Left cardiac atrium (tissue), 4 donors: ENCODE measurements around the gene CHAD. TPM values are rescaled to one million over a fixed set of nuclear protein-coding genes. Genes with fewer than 3 reads are reported as not detected.

Experiments used
- ATAC-seq, 2 donors: fragments of 200-7000 bp; cut with Tn5 transposase; one replicate each; pipeline ENCODE4 v1.9.1; 2020; ENCODE audit warnings: mild to moderate bottlenecking in 2 of 2, moderate library complexity in 2 of 2
- DNase-seq: peaks from one replicate; pipeline ENCODE4 v3.0.0-alpha.2; 2020
- intact Hi-C, 2 donors: fragments of 100-400 bp; cut with DNase I; formaldehyde crosslinking; loops; one replicate each; pipeline versions ENCODE4 v1.14.1 to v1.15.1; 2022 to 2023
- total RNA-seq, 2 donors: library from RNA; stranded (reverse); fragmentation: NEBNext Ultra II Directional; extraction: Animal tissue kit (Norgen Biotek cat#: 25700); gene quantifications; one replicate each; pipeline ENCODE4 v1.2.1, GENCODE V29; 2021
- donor health status: DM: no; HTN: yes; CAD: no.
- donor health status: DM: no; HTN: yes; CAD: no; lungs with severe emphysema.
- donor health status: DM: yes; HTN: yes; CAD: no.
- donor health status: Dilated cardiomyopathy.

Gene CHAD
- total RNA-seq, 2 donors from 2014 or later: 0.37 to 1.1 TPM

- intact Hi-C loops: no loop called here
- no peak for ATAC-seq
Measured at GRCh38 chr17:50465635-50466034, 3.0 kb downstream of the CHAD start.

GRCh38 chr17:50465171-50465570, 3.5 kb downstream of the CHAD start:
- intact Hi-C loops: no loop called here
- DNase-seq (no peak), ATAC-seq (no peak)

More at GRCh38 chr17:50465635-50466034, 3.0 kb downstream of the CHAD start:
- DNase-seq: no peak

DNA sequence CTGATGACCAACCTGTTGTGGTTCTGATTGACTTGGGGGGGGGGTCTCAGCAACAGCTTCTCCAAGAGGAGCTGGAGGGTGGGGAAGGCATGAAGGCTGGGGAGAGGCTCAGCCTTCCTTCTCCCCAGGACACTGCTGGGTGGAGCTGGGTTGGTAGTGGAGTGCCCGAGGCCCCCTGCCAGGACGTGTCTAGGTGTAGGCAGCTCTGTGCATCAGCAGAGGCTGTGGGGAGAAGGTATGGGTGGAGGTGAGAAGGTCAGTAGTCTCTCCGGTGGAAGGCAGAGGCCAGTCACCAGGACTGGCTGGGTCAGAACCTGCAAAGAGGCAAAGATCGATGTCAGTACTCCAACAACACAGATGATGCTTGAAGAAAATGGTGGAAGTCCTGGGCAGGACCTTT, 3.9 kb downstream of the CHAD start:
- no peak for DNase-seq
- ATAC-seq: no peak
- intact Hi-C loops: no loop called here

- intact Hi-C loops: no loop called here
- DNase-seq: no peak
- no peak for ATAC-seq
Measured at GRCh38 chr17:50464121-50464520, 4.6 kb downstream of the CHAD start.

DNA sequence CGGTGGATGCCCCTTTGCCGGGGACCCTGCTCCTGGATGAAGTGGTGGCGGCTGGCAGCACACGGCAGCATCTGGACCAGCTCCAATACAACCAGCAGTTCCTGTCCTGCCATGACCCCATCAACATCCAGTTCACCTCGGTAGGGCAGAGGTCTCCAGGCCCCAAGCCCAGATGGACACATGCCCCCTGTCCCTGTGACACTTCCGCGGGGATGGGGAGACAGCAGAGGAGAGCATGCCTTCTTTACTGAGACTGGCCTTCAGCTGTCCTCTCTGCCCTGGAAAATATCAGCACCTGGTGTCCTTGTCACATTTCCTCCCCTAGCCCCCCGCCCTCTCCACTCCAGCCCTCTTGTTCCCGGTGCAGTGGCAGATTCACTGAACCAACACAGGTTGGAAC, 6.2 kb downstream of the CHAD start:
- peak in 1 of 2 donors; percentile 24 for ATAC-seq
- DNase-seq: no peak
- intact Hi-C loops: no loop called here

- intact Hi-C loops: no loop called here
- DNase-seq: no peak
- no peak for ATAC-seq
Measured at GRCh38 chr17:50461550-50462132, 7.0 kb downstream of the CHAD start.

DNA sequence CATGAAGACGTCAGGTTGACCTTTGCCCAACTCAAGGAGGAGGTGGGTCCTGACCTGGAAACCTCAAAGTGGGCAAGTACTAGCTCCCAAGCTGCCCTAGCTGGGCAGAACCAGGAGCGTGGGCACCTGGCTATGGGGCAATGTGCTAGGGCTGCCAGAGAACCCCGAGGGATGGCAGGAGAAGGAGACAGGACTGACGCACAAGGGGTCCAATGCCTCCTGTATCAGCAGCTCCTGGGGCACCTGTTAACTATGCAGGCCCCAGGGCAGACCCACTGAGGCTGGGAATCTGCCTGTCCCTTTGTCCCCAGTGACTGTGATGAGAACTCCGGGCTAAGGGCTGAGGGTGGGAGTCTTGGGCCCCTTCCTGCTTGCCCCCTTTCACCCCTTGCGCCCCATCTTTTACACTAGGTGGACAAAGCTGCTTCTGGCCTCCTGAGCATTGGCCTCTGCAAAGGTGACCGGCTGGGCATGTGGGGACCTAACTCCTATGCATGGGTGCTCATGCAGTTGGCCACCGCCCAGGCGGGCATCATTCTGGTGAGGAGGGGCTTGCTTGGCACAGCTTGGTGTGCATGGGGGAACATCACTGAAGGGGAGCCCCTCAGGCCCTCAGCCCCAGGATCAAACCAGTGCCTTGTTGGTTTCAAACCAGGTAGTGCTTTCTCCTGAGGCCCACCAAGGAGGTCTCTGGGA, 7.7 kb downstream of the CHAD start:
- intact Hi-C loops: no loop called here
- DNase-seq (no peak), ATAC-seq (no peak)

DNA sequence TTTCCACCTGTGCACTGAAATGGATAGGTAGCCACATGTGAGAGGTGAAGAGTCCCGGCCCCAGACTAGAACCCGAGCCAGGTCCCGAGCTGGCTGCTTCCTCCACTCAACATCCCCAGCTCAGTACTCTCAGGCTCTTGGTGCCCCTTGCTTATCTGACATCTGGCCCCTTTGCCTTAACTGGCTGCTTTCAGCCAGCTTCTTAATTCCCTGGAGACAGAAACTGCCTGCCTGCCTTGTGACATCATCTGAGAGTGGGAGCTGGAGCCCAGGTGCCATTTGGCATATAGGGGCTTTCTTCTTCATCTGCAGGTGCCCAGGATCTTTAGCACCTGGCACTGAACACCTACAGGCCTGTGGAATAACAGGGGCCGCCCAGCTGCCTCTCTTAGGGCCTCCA, 8.9 kb downstream of the CHAD start:
- DNase-seq: no peak
- no peak for ATAC-seq
- intact Hi-C loops: no loop called here

DNA sequence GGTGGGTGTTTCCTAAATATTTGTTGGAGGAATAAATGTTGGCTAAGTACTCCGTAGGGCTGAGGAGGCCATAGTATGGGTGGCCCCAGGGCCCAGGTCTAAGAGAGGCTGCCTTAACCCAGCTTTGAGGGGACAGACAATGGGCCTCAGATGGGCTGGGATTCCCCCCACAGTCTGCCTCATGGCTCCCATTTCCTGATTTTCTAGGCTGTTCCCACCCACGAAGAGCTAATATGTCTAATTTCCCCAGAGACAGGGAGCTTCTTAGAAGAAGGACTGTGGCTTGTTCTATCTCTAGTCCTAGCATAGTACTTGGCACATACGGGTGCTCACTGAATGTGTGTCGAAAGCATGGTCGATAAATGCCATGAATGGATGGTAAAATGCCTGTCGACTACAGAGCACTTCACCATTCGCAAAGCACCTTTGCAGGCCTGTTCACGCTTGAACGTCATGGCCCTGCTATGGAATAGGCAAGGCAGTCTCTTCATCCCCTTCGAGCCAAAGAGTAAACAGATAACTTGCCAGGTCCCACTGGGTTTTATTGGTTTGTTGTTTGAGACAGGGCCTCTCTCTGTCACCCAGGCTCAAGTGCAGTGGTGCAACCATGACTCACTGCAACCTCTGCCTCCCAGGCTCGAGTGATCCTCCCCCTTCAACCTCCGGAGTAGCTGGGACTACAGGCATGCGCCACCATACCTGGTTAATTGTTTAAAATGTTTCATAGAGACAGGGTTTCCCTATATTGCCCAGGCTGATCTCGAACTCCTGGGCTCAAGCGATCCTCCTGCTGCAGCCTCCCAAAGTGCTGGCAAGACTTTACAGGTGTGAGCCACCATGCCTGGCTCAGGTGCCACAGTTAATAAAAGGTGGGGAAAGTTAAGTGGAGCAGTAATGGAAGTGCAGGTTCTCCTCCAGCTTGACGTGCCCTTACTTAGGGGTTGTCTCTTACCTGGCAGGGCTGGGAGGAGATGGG, 9.7 kb downstream of the CHAD start:
- ATAC-seq: peak; percentile 31 to 42
- intact Hi-C loops: no loop called here

DNA sequence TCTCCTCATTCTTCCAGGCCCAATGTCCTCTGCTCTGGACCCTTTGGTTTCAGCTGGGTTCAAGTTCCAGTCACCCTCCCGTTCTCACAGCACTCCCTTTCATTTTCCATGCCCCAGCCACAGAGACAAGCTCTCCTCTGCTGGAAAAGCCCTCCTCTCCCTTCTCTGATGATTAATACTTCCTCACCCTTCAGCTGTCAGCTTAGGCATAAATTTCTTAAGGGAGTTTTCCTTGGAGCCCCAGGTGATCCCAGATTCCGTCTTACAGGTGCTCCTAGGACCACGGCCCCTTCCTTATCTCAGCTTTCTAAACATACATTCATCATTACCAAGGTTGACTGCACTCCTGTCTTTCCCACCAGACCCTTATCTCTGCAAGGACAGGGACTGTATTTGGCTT, 10.4 kb downstream of the CHAD start:
- no peak for ATAC-seq
- intact Hi-C loops: no loop called here
- no peak for DNase-seq

More for the DNA sequence above, 9.7 kb downstream of the CHAD start:
- DNase-seq: no peak

DNA sequence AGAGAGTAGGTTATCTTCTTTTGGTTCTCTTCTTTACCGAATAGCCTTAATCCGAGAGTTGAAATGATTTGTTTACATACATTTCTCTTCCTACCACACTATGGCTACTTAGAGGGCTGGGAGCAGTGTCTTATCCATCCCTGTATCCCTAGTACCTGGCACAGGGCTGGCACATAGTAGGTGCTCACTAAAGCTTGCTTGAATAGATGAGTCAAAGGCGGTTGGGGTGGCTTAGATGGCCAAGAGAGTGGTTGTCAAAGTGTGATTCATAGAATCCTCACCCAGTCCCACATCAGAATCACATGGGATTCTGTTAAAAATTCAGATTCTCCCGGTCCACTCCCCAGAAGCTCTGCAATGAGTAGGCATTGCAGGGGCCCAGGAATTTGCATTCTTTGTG, 11.1 kb downstream of the CHAD start:
- DNase-seq (no peak), ATAC-seq (no peak)
- intact Hi-C loops: no loop called here

DNA sequence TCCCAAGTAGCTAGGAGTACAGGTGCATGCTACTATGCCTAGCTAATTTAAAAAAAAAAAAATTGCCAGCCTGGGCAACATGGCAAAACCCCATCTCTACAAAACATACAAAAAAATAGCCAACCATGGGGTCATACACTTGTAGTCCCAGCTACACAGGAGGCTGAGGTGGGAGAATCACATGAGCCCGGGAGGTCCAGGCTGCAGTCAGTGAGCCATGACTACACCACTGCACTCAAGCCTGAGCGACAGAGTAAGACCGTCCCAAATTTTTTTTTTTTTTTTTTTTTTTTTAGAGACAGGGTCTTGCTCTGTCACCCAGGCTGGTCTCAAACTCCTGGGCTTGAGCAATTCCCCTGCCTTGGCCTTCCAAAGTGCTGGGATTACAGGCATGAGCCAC, 14.8 kb downstream of the CHAD start:
- intact Hi-C loops: no loop called here
- no peak for DNase-seq
- ATAC-seq: no peak

DNA sequence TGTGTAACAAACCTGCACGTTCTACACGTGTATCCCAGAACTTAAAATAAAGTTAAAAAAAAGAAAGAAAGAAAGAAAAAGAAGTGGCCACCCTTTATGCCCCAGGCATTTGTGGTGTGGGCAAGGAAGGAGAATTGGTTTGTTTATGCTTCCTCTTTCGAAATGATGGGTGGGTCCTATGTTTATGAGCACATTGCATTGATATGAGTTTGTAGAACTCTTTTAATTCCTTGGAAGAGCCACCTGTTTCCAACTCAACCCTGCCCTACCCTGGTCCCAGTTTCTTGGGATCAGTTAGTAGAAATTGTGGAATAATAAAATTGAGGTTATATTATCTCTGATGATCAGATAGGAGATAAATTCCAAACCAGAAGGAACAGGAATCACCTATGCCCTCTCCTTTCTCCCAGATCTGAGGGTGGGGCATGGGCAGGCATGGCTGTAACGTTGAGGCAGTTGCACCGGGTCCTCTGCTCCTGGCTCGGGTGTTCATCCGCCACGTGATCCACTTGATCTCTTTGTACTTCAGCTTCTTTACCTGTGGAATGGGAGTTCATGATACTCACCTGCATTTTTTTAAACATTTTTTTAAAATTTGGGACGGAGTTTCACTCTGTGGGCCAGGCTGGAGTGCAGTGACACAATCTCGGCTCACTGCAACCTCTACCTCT, 15.9 kb downstream of the CHAD start:
- no peak for DNase-seq
- ATAC-seq: peak in 1 of 2 donors; percentile 36

DNA sequence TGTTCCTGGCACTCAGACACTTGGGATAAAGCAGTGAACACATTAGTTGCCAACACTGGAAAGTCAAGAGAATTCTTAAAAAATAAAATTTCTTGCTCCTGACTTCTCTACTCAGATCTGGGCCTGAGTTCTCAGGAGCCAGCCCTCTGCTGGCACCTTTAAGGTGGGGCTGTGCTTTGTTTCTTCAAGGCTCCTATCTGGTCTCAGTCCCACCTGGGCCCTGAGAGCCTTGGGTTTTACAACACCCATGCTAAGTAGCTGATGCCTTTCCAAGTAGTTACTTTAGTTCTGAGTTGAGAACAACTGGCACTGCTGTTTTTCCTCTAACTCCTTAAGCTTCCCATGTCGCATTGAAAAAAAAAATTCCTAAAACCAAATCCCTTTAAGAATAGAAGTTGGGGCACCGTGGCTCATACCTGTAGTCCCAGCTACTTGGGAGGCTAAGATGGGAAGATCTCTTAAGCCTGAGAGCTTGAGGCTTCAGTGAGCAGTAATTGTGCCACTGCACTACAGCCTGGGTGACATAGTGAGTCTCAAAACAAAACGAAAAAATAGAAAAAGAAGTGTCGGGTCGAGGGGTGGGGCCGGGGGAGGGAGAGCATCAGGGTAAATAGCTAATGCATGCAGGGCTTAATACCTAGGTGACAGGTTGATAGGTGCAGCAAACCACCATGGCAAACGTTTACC, 16.6 kb downstream of the CHAD start:
- no peak for DNase-seq
- ATAC-seq: no peak
- intact Hi-C loops: no loop called here

More for the DNA sequence above, 15.9 kb downstream of the CHAD start:
- intact Hi-C loops: no loop called here

- DNase-seq (no peak), ATAC-seq (no peak)
- intact Hi-C loops: no loop called here
Measured at GRCh38 chr17:50448643-50449042, 20.0 kb downstream of the CHAD start.

GRCh38 chr17:50447870-50448595, 20.6 kb downstream of the CHAD start:
- DNase-seq (no peak), ATAC-seq (peak; percentile 17 to 21)
- intact Hi-C loops: no loop called here

DNA sequence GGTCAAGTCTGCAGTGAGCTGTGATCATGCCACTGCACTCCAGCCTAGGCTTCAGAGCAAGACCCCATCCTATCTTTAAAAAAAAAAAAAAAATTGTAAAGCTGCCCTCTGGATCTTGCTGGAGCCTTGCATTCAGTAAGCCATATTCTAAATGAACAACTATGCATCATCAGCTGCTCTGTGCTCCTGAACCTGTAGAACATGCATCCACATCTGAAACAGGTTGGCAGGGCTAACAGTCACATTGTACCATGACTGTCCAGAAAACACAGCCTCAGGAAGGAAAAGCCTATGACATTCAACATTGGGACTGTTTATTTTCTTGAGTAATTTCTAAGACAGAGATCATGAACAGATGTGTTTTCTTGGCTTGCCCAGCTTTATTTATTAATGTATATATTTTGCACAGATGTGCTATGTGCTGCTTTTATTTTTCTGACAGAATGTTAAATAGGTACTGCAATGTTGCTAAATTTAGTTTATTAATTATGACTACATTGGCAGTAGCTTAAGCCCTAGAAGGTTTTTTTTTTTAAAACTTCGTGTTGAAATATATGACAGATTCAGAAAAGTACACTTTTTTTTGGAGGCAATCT, 22.9 kb downstream of the CHAD start:
- ATAC-seq (no peak), DNase-seq (no peak)
- intact Hi-C loops: no loop called here
